Endodermal cell (in vitro differentiated cells): ENCODE measurements around the gene SRPX. TPM values are rescaled to one million over a fixed set of nuclear protein-coding genes. Genes with fewer than 3 reads are reported as not detected.

Source experiments
- DNase-seq: peaks from one replicate; pipeline ENCODE4 v3.0.0-alpha.2; 2017
- H3K27ac ChIP-seq: 2 replicates; pipeline ENCODE4 v1.5.1; 2013; ENCODE audit warnings: mild to moderate bottlenecking, low read depth, low read length, moderate library complexity
- H3K27me3 ChIP-seq: 2 replicates; pipeline ENCODE4 v1.6.1; 2013; ENCODE audit warnings: mild to moderate bottlenecking, low read length, moderate library complexity; ENCODE audit not compliant: insufficient read depth, control insufficient read depth, poor library complexity, severe bottlenecking
- H3K36me3 ChIP-seq: 2 replicates; pipeline ENCODE4 v1.7.0; 2013; ENCODE audit warnings: mild to moderate bottlenecking, low read length, moderate library complexity; ENCODE audit not compliant: control insufficient read depth, insufficient read depth
- H3K4me1 ChIP-seq: one replicate; pipeline ENCODE4 v1.7.0; 2013; ENCODE audit warnings: low read length; ENCODE audit not compliant: control insufficient read depth, insufficient read depth
- H3K4me3 ChIP-seq: 2 replicates; pipeline ENCODE4 v1.5.1; 2013; ENCODE audit warnings: mild to moderate bottlenecking, low read length, moderate library complexity
- H3K9ac ChIP-seq: 2 replicates; pipeline ENCODE4 v1.6.1; 2013; ENCODE audit warnings: mild to moderate bottlenecking, low read length, moderate library complexity; ENCODE audit not compliant: poor library complexity, severe bottlenecking; ENCODE audit errors: extremely low read depth
- H3K9me3 ChIP-seq: 2 replicates; pipeline ENCODE4 v1.6.1; 2013; ENCODE audit warnings: mild to moderate bottlenecking, low read length, moderate library complexity; ENCODE audit not compliant: control insufficient read depth
- H3K27ac Mint-ChIP-seq: 2 replicates; pipeline ENCODE4 v1.8.0; 2020; ENCODE audit warnings: mixed read lengths
- H3K27me3 Mint-ChIP-seq: 2 replicates; pipeline ENCODE4 v1.8.0; 2021; ENCODE audit warnings: mild to moderate bottlenecking, mixed read lengths; ENCODE audit not compliant: insufficient read depth
- H3K36me3 Mint-ChIP-seq: 2 replicates; pipeline ENCODE4 v1.8.0; 2020; ENCODE audit warnings: low read depth, mixed read lengths
- H3K4me1 Mint-ChIP-seq: 2 replicates; pipeline ENCODE4 v1.8.0; 2020; ENCODE audit warnings: mixed read lengths
- H3K4me3 Mint-ChIP-seq: 2 replicates; pipeline ENCODE4 v1.8.0; 2020; ENCODE audit warnings: mild to moderate bottlenecking, moderate library complexity, mixed read lengths
- H3K9me3 Mint-ChIP-seq: 2 replicates; pipeline ENCODE4 v1.8.0; 2020; ENCODE audit warnings: mild to moderate bottlenecking, mixed read lengths
- CTCF ChIP-seq: fragments of 200-600 bp; sonication (generic); conservative IDR thresholded peaks from 2 replicates; pipeline ENCODE4 v1.5.0; 2021; ENCODE audit warnings: antibody characterized with exemption, mild to moderate bottlenecking
- WGBS, 2 experiments: methylation state at CpG; one replicate each; pipeline versions ENCODE4 v1.1.5 to v1.1.7; 2013; ENCODE audit warnings: missing lambda C conversion rate in 2 of 2, mixed read lengths in 1 of 2; ENCODE audit not compliant: insufficient coverage in 1 of 2, insufficient read length in 1 of 2; 5-methylcytosine and 5-hydroxymethylcytosine counted together
- total RNA-seq, 2 donors: library from RNA; stranded (reverse); fragmentation: NEBNext Ultra II Directional in 1 of 2; extraction: Animal tissue kit (Norgen Biotek cat#: 25700) in 1 of 2; gene quantifications; 2 replicates in 1 of 2; 3 replicates in 1 of 2; pipeline ENCODE4 v1.2.1, GENCODE V29; 2021

SRPX gene
- total RNA-seq, 2 donors from 2014 or later = 1.8 to 3.4 TPM

DNA sequence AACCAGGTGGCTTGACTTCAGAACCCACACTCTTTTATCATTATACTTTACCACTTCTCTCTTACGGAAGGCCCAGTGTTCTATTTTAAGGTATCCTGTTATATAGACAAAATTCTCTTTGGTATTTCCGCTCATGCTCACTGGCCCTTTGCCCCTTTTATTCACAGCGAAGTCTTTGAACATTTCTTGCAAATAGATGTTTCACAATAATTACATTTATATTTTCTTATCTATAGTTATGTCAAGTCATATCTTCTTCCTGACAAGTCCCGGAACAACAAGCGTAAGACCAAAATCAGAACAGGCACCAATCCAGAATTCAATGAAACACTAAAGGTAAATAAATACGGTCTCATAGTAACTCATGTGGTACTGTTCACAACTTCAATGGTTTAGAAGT, 112.3 kb downstream of the SRPX start:
- Histone ChIP-seq H3K4me3 (no peak overlapping the region), H3K36me3 (no peaks in the 10 kb centered on the region), H3K27me3 (no peaks in the 10 kb centered on the region), H3K9ac (no peak overlapping the region), H3K4me1 (no peaks in the 10 kb centered on the region), H3K27ac (no peak overlapping the region), H3K9me3 (no peaks in the 10 kb centered on the region)
- peaks cover 7% of the 10 kb centered on the region for H3K4me1 Mint-ChIP-seq
- H3K9me3 Mint-ChIP-seq = peaks cover 44% of the 10 kb centered on the region
- no peak for DNase-seq
- WGBS, 2 experiments = 100% methylated on average over 3 of the region's 6 CpGs; no CpG with 5 or more reads in 1 of the 2 experiments
- H3K27me3 Mint-ChIP-seq = no peaks in the 10 kb centered on the region
- no peaks in the 10 kb centered on the region for H3K36me3 Mint-ChIP-seq
- TF ChIP-seq CTCF = no peak
- H3K4me3 Mint-ChIP-seq = no peak overlapping the region
- H3K27ac Mint-ChIP-seq = no peak overlapping the region

- no peaks in the 10 kb centered on the region for H3K36me3 Mint-ChIP-seq
- Histone ChIP-seq H3K4me3 (no peak overlapping the region), H3K9ac (no peak overlapping the region), H3K27ac (no peak overlapping the region), H3K27me3 (no peaks in the 10 kb centered on the region), H3K36me3 (no peaks in the 10 kb centered on the region), H3K4me1 (no peaks in the 10 kb centered on the region), H3K9me3 (no peaks in the 10 kb centered on the region)
- H3K27me3 Mint-ChIP-seq = no peaks in the 10 kb centered on the region
- no peak for DNase-seq
- no peak overlapping the region for H3K4me3 Mint-ChIP-seq
- no peak for TF ChIP-seq CTCF
- H3K9me3 Mint-ChIP-seq = peaks cover 52% of the 10 kb centered on the region
- H3K27ac Mint-ChIP-seq = no peak overlapping the region
- H3K4me1 Mint-ChIP-seq = peaks cover 7% of the 10 kb centered on the region
- 88 to 90% methylated on average over 4 to 6 of the region's 6 CpGs for WGBS, 2 experiments
These were observed 113.5 kb downstream of the SRPX start for GRCh38 chrX:38106991-38107655.

DNA sequence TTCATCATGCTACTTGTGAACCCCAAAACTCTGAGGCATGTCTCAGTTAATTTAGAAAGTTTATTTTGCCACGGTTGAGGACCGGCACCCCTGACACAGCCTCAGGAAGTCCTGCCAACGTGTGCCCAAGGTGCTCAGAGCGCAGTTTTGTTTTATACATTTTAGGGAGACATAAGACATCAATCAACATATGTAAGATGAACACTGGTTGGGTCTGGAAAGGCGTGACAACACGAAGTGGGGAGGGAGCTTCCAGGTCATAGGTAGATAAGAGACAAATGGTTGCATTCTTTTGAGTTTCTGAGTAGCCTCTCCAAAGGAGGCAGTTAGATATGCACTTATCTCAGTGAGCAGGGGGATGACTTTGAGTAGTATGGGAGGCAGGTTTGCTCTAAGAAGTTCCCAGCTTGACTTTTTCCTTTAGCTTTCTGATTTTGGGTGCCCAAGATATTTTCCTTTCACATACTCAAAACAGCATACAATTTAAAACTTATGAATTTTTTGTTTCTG, 115.4 kb downstream of the SRPX start:
- TF ChIP-seq CTCF = no peak
- WGBS, 2 experiments = 90% methylated on average over 6 of the region's 6 CpGs; no CpG with 5 or more reads in 1 of the 2 experiments

More for the DNA sequence above, 115.4 kb downstream of the SRPX start:
- Histone ChIP-seq H3K27ac (no peak overlapping the region), H3K4me1 (no peaks in the 10 kb centered on the region), H3K27me3 (no peaks in the 10 kb centered on the region), H3K9me3 (peaks cover 5% of the 10 kb centered on the region), H3K4me3 (no peak overlapping the region), H3K9ac (no peak overlapping the region), H3K36me3 (no peaks in the 10 kb centered on the region)
- H3K4me1 Mint-ChIP-seq = peaks cover 7% of the 10 kb centered on the region
- no peaks in the 10 kb centered on the region for H3K27me3 Mint-ChIP-seq
- no peaks in the 10 kb centered on the region for H3K36me3 Mint-ChIP-seq
- no peak overlapping the region for H3K27ac Mint-ChIP-seq
- H3K4me3 Mint-ChIP-seq = no peak overlapping the region
- no peak for DNase-seq
- H3K9me3 Mint-ChIP-seq = peaks cover 47% of the 10 kb centered on the region
